CD14-positive monocyte (primary cell): ENCODE results near the gene LAG3. TPM values are rescaled to one million over a fixed set of nuclear protein-coding genes. Genes with fewer than 3 reads are reported as not detected.

Experiments used
- DNase-seq, 3 donors: peaks; one replicate each; pipeline ENCODE4 v3.0.0-alpha.2; 2011 to 2022
- H2AFZ ChIP-seq: 2 replicates; pipeline ENCODE4 v1.6.0; 2012; ENCODE audit warnings: mild to moderate bottlenecking, low read depth, low read length, inconsistent platforms; ENCODE audit not compliant: insufficient read depth, poor library complexity, severe bottlenecking
- H3K27ac ChIP-seq, 2 donors: 1 replicate in 1 of 2; 2 replicates in 1 of 2; pipeline ENCODE4 v1.5.1; 2012 to 2013; ENCODE audit warnings: low read length in 2 of 2, control low read depth in 1 of 2, inconsistent platforms in 1 of 2, low read depth in 1 of 2, mild to moderate bottlenecking in 1 of 2
- H3K27me3 ChIP-seq, 2 donors: one replicate each; pipeline versions ENCODE4 v1.6.0 to v1.6.1; 2011 to 2013; ENCODE audit warnings: low read length in 2 of 2; ENCODE audit not compliant: control insufficient read depth in 2 of 2, insufficient read depth in 2 of 2
- H3K36me3 ChIP-seq, 2 donors: replicated peaks in 1 of 2; 1 replicate in 1 of 2; 2 replicates in 1 of 2; pipeline versions ENCODE4 v1.5.1 to v1.6.1; 2012 to 2013; ENCODE audit warnings: low read length in 2 of 2, control low read depth in 1 of 2, inconsistent platforms in 1 of 2, mild to moderate bottlenecking in 1 of 2; ENCODE audit not compliant: insufficient read depth in 2 of 2, control insufficient read depth in 1 of 2
- H3K4me1 ChIP-seq, 2 donors: 1 replicate in 1 of 2; 2 replicates in 1 of 2; pipeline versions ENCODE4 v1.5.1 to v1.6.1; 2012 to 2013; ENCODE audit warnings: low read length in 2 of 2, control low read depth in 1 of 2, inconsistent platforms in 1 of 2, mild to moderate bottlenecking in 1 of 2, moderate library complexity in 1 of 2; ENCODE audit not compliant: insufficient read depth in 2 of 2, control insufficient read depth in 1 of 2
- H3K4me2 ChIP-seq: replicated peaks from 2 replicates; pipeline ENCODE3; 2012; ENCODE audit warnings: low read length, moderate library complexity, mild to moderate bottlenecking; ENCODE audit not compliant: poor library complexity, severe bottlenecking; ENCODE audit errors: extremely low read depth
- H3K4me3 ChIP-seq, 3 experiments: fragments of 200-600 bp in 1 of 3; sonication (generic) in 1 of 3; replicated peaks in 1 of 3; 1 replicate in 2 of 3; 2 replicates in 1 of 3; pipeline ENCODE4 v1.5.1; 2011 to 2013; ENCODE audit warnings: low read length in 3 of 3, mild to moderate bottlenecking in 3 of 3, control low read depth in 2 of 3, low read depth in 2 of 3, inconsistent platforms in 1 of 3, moderate library complexity in 1 of 3
- H3K79me2 ChIP-seq: 2 replicates; pipeline ENCODE4 v1.6.0; 2012; ENCODE audit warnings: mild to moderate bottlenecking, control low read depth, inconsistent platforms, low read length, moderate library complexity; ENCODE audit not compliant: insufficient read depth
- H3K9ac ChIP-seq: 2 replicates; pipeline ENCODE4 v1.6.0; 2017; ENCODE audit warnings: low read length, mild to moderate bottlenecking; ENCODE audit not compliant: insufficient read depth, poor library complexity, severe bottlenecking
- H3K9me3 ChIP-seq, 2 donors: replicated peaks in 1 of 2; 1 replicate in 1 of 2; 2 replicates in 1 of 2; pipeline versions ENCODE4 v1.5.1 to v1.6.1; 2012 to 2013; ENCODE audit warnings: low read length in 2 of 2, control low read depth in 1 of 2; ENCODE audit not compliant: control insufficient read depth in 1 of 2, insufficient read depth in 1 of 2
- H4K20me1 ChIP-seq: 2 replicates; pipeline ENCODE4 v1.6.0; 2012; ENCODE audit warnings: mild to moderate bottlenecking, low read length, control low read depth, moderate library complexity; ENCODE audit not compliant: insufficient read depth
- H3K27ac Mint-ChIP-seq, 7 donors: one replicate each; pipeline ENCODE4 v1.8.0; 2020; ENCODE audit warnings: mild to moderate bottlenecking in 7 of 7, mixed read lengths in 7 of 7, moderate library complexity in 6 of 7, inconsistent platforms in 2 of 7
- H3K27me3 Mint-ChIP-seq, 3 donors: one replicate each; pipeline ENCODE4 v1.8.0; 2021 to 2022; ENCODE audit warnings: low read depth in 3 of 3, mild to moderate bottlenecking in 3 of 3, mixed read lengths in 3 of 3, moderate library complexity in 3 of 3, inconsistent platforms in 1 of 3
- H3K36me3 Mint-ChIP-seq, 2 donors: one replicate each; pipeline ENCODE4 v1.8.0; 2020; ENCODE audit warnings: mixed read lengths in 2 of 2, inconsistent platforms in 1 of 2, mild to moderate bottlenecking in 1 of 2
- H3K4me1 Mint-ChIP-seq: one replicate; pipeline ENCODE4 v1.8.0; 2020; ENCODE audit warnings: mild to moderate bottlenecking, mixed read lengths
- H3K4me3 Mint-ChIP-seq, 2 donors: one replicate each; pipeline ENCODE4 v1.8.0; 2020; ENCODE audit warnings: mild to moderate bottlenecking in 2 of 2, mixed read lengths in 2 of 2, moderate library complexity in 1 of 2
- H3K9me3 Mint-ChIP-seq, 7 donors: one replicate each; pipeline ENCODE4 v1.8.0; 2020 to 2022; ENCODE audit warnings: mixed read lengths in 7 of 7, mild to moderate bottlenecking in 6 of 7, moderate library complexity in 6 of 7, inconsistent platforms in 2 of 7
- WGBS: methylation state at CpG from one replicate; pipeline ENCODE4 v1.1.5; 2013; ENCODE audit warnings: missing lambda C conversion rate; ENCODE audit not compliant: insufficient coverage; 5-methylcytosine and 5-hydroxymethylcytosine counted together
- intact Hi-C, 2 donors: fragments of 100-400 bp; cut with micrococcal nuclease; formaldehyde crosslinking; loops; one replicate each; pipeline versions ENCODE4 v1.15.0 to v1.15.1; 2023
- polyA plus RNA-seq, 3 donors: library from polyadenylated mRNA; depleted of rRNA in 1 of 3; unstranded in 2 of 3; stranded (reverse) in 1 of 3; fragments of 300-500 nt in 2 of 3; fragments of >200 nt in 1 of 3; fragmentation: Illumina TruSeq in 2 of 3; gene quantifications; 1 replicate in 2 of 3; 2 replicates in 1 of 3; pipeline ENCODE4 v1.2.3, GENCODE V29; 2012 to 2021
- TF ChIP-seq, protein P1 (sequence below): fragments of 200-600 bp; IDR thresholded peaks from one replicate; pipeline ENCODE4 v1.8.0; 2022; ENCODE audit warnings: antibody characterized with exemption, mild to moderate bottlenecking

LAG3 gene
- polyA plus RNA-seq, 3 donors = 0.04 TPM; not detected in 2

DNA sequence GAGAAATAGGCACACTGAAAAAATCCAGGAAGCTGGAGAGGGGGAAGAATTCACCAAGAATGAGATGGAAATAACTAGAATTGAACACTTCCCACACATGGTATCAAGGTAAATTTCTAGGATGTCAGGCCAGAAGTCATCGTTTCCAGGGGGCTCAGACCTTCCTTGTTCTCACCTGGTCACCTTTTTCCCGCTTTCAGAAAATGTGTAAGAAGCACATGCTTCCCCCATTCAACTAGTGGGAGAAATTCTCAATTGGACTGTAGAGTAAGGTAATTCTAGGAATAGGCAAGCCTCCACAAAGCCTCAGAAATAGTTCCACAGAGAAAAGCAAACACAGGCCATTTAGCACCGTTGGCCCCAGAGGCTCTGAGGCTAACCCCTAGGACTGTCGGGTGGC lies 8.9 kb upstream of the LAG3 start:
- H3K4me2 ChIP-seq = no peak overlapping the region
- H3K9ac ChIP-seq = no peak overlapping the region
- H2AFZ ChIP-seq = no peak overlapping the region
- peaks cover 36 to 43% of the 10 kb centered on the region in 2 donors for H3K4me1 ChIP-seq
- TF ChIP-seq, protein P1, sequence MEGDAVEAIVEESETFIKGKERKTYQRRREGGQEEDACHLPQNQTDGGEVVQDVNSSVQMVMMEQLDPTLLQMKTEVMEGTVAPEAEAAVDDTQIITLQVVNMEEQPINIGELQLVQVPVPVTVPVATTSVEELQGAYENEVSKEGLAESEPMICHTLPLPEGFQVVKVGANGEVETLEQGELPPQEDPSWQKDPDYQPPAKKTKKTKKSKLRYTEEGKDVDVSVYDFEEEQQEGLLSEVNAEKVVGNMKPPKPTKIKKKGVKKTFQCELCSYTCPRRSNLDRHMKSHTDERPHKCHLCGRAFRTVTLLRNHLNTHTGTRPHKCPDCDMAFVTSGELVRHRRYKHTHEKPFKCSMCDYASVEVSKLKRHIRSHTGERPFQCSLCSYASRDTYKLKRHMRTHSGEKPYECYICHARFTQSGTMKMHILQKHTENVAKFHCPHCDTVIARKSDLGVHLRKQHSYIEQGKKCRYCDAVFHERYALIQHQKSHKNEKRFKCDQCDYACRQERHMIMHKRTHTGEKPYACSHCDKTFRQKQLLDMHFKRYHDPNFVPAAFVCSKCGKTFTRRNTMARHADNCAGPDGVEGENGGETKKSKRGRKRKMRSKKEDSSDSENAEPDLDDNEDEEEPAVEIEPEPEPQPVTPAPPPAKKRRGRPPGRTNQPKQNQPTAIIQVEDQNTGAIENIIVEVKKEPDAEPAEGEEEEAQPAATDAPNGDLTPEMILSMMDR = no peak
- H3K4me3 ChIP-seq = no peak overlapping the region
- no peaks in the 10 kb centered on the region for H3K9me3 ChIP-seq
- Mint-ChIP-seq H3K4me1 (peaks cover 39% of the 10 kb centered on the region), H3K4me3 (peak overlapping the region in 1 of 2 donors; percentile 35), H3K27me3 (peaks cover 40 to 51% (median 51%) of the 10 kb centered on the region in 3 donors), H3K36me3 (peaks cover 4 to 15% of the 10 kb centered on the region in 2 donors), H3K9me3 (peaks cover 0 to 9% (median 4%) of the 10 kb centered on the region in 7 donors), H3K27ac (no peak overlapping the region)
- no peaks in the 10 kb centered on the region for H3K79me2 ChIP-seq
- intact Hi-C loops = no loop called here
- 73% methylated on average over 3 of the region's 4 CpGs for WGBS
- H4K20me1 ChIP-seq = no peaks in the 10 kb centered on the region
- H3K36me3 ChIP-seq = no peaks in the 10 kb centered on the region
- no peak for DNase-seq
- H3K27me3 ChIP-seq = peaks cover 19 to 42% of the 10 kb centered on the region in 2 donors
- no peak overlapping the region for H3K27ac ChIP-seq

- Histone ChIP-seq H3K36me3 (no peaks in the 10 kb centered on the region), H3K4me3 (peak overlapping the region in 1 of 3 experiments; percentile 58), H3K27ac (no peak overlapping the region), H3K9ac (no peak overlapping the region), H3K4me2 (peak overlapping the region; percentile 73), H2AFZ (peak overlapping the region; percentile 67), H3K9me3 (no peaks in the 10 kb centered on the region), H3K4me1 (peaks cover 33 to 38% of the 10 kb centered on the region in 2 donors), H4K20me1 (no peaks in the 10 kb centered on the region), H3K79me2 (no peaks in the 10 kb centered on the region), H3K27me3 (peaks cover 19 to 50% of the 10 kb centered on the region in 2 donors)
- peaks cover 0 to 9% (median 4%) of the 10 kb centered on the region in 7 donors for H3K9me3 Mint-ChIP-seq
- peaks cover 4 to 19% of the 10 kb centered on the region in 2 donors for H3K36me3 Mint-ChIP-seq
- H3K4me3 Mint-ChIP-seq = peak overlapping the region; percentile 63 to 85
- WGBS = 0% methylated on average over 9 of the region's 16 CpGs
- TF ChIP-seq, protein P1 = no peak
- peak; percentile 77 to 91 (median 85) for DNase-seq
- intact Hi-C loops = no loop called here
- peak overlapping the region in 1 of 7 donors; percentile 61 for H3K27ac Mint-ChIP-seq
- H3K27me3 Mint-ChIP-seq = peaks cover 46 to 59% (median 57%) of the 10 kb centered on the region in 3 donors
- peaks cover 38% of the 10 kb centered on the region for H3K4me1 Mint-ChIP-seq
These were observed 8.1 kb upstream of the LAG3 start for GRCh38 chr12:6764011-6764828.
